ENCODE measurements around the gene PCSK5.

GRCh38 chr9:75997206-75997605 lies 106.7 kb downstream of the PCSK5 start:
- TF ChIP-seq ASH2L (IDR thresholded peaks at IDR 0.05; ENCODE audit: low read length), result no peak
- no peak for TF ChIP-seq RXRA (IDR thresholded peaks at IDR 0.05; ENCODE audit: insufficient read depth, low read depth, low read length)
- no peak for TF ChIP-seq CTCF (IDR thresholded peaks at IDR 0.05; ENCODE audit: control extremely low read depth in 1 of 3, insufficient read depth in 1 of 3, low read depth in 1 of 3, low read length in 3 of 3)
- TF ChIP-seq MAFK (IDR thresholded peaks at IDR 0.05; ENCODE audit: low read depth, low read length), result no peak
- no peak for TF ChIP-seq POLR2A (IDR thresholded peaks at IDR 0.05; ENCODE audit: control extremely low read depth in 1 of 2, low read depth in 2 of 2, low read length in 2 of 2)
